Naive thymus-derived CD4-positive, alpha-beta T cell (primary cell): ENCODE data around the gene PQBP1. TPM values are rescaled to one million over a fixed set of nuclear protein-coding genes. Genes with fewer than 3 reads are reported as not detected.
A peak's percentile ranks its signal among the peaks of the same experiment; 100 is the strongest.

ENCODE experiments used
- ATAC-seq: fragments of 150-1000 bp; cut with Tn5 transposase; 2 replicates; pipeline ENCODE4 v1.10.0; 2021; ENCODE audit warnings: mild to moderate bottlenecking, moderate library complexity
- CTCF ChIA-PET: fragments of 350-600 bp; sonication (Branson Sonifier 250); formaldehyde crosslinking; loops from one replicate; lab custom pipeline; 2021; ENCODE audit warnings: antibody characterized with exemption; lab: Charles Lee
- POLR2A ChIA-PET: fragments of 350-600 bp; sonication (Branson Sonifier 250); formaldehyde crosslinking; loops from one replicate; lab custom pipeline; 2021; ENCODE audit warnings: antibody characterized with exemption, inconsistent platforms; lab: Charles Lee
- DNase-seq, 9 donors: peaks; one replicate each; pipeline versions ENCODE4 v3.0.0 to v3.0.0-alpha.2; 2020 to 2022; ENCODE audit warnings: mixed read lengths in 1 of 9
- H3K27ac ChIP-seq: one replicate; pipeline ENCODE4 v1.7.0; 2013; ENCODE audit warnings: mild to moderate bottlenecking, low read depth, low read length, moderate library complexity
- H3K27me3 ChIP-seq, 2 donors: one replicate each; pipeline ENCODE4 v1.7.0; 2013; ENCODE audit warnings: low read length in 2 of 2, mild to moderate bottlenecking in 2 of 2, moderate library complexity in 2 of 2; ENCODE audit not compliant: control insufficient read depth in 2 of 2, insufficient read depth in 2 of 2
- H3K36me3 ChIP-seq, 3 experiments: 1 replicate in 2 of 3; 2 replicates in 1 of 3; pipeline ENCODE4 v1.7.0; 2013; ENCODE audit warnings: low read length in 3 of 3, mild to moderate bottlenecking in 3 of 3, moderate library complexity in 1 of 3; ENCODE audit not compliant: insufficient read depth in 3 of 3, control insufficient read depth in 2 of 3
- H3K4me1 ChIP-seq, 2 donors: one replicate each; pipeline ENCODE4 v1.7.0; 2013; ENCODE audit warnings: low read length in 2 of 2, mild to moderate bottlenecking in 2 of 2, moderate library complexity in 1 of 2; ENCODE audit not compliant: control insufficient read depth in 2 of 2, insufficient read depth in 2 of 2
- H3K4me3 ChIP-seq: 2 replicates; pipeline ENCODE4 v1.7.0; 2013; ENCODE audit warnings: mild to moderate bottlenecking, low read length
- H3K9me3 ChIP-seq, 3 experiments: 1 replicate in 2 of 3; 2 replicates in 1 of 3; pipeline ENCODE4 v1.7.0; 2013; ENCODE audit warnings: low read length in 3 of 3; ENCODE audit not compliant: control insufficient read depth in 2 of 3
- H3K27ac Mint-ChIP-seq, 9 donors: one replicate each; pipeline ENCODE4 v1.8.0; 2020 to 2022; ENCODE audit warnings: mixed read lengths in 9 of 9, mild to moderate bottlenecking in 8 of 9, moderate library complexity in 5 of 9, inconsistent platforms in 2 of 9
- H3K27me3 Mint-ChIP-seq, 5 donors: one replicate each; pipeline ENCODE4 v1.8.0; 2021 to 2022; ENCODE audit warnings: mixed read lengths in 5 of 5, mild to moderate bottlenecking in 1 of 5
- H3K36me3 Mint-ChIP-seq, 5 donors: one replicate each; pipeline ENCODE4 v1.8.0; 2020 to 2022; ENCODE audit warnings: mixed read lengths in 5 of 5, mild to moderate bottlenecking in 3 of 5, inconsistent platforms in 1 of 5
- H3K4me1 Mint-ChIP-seq, 7 donors: one replicate each; pipeline ENCODE4 v1.8.0; 2020 to 2022; ENCODE audit warnings: mixed read lengths in 7 of 7, mild to moderate bottlenecking in 3 of 7, inconsistent platforms in 1 of 7
- H3K4me3 Mint-ChIP-seq, 10 donors: one replicate each; pipeline ENCODE4 v1.8.0; 2020 to 2022; ENCODE audit warnings: mild to moderate bottlenecking in 10 of 10, mixed read lengths in 10 of 10, moderate library complexity in 6 of 10, inconsistent platforms in 2 of 10
- H3K9me3 Mint-ChIP-seq, 11 donors: one replicate each; pipeline ENCODE4 v1.8.0; 2020 to 2022; ENCODE audit warnings: mixed read lengths in 11 of 11, mild to moderate bottlenecking in 4 of 11, inconsistent platforms in 1 of 11, moderate library complexity in 1 of 11
- intact Hi-C, 2 donors: fragments of 100-400 bp; cut with micrococcal nuclease; formaldehyde crosslinking; loops; one replicate each; pipeline ENCODE4 v1.15.1; 2023
- polyA plus RNA-seq, 2 donors: library from polyadenylated mRNA; unstranded; fragments of 300-500 nt; fragmentation: Illumina TruSeq; gene quantifications; one replicate each; pipeline ENCODE4 v1.2.3, GENCODE V29; 2021
- total RNA-seq, 6 experiments: library from RNA in 5 of 6; stranded (reverse) in 5 of 6; gene quantifications; 1 replicate in 5 of 6; 2 replicates in 1 of 6; pipeline ENCODE4 v1.2.3 and lab custom pipeline; 2021 to 2026

Gene PQBP1
- total and polyA plus RNA-seq, 7 experiments from 2014 or later, result 64.1 to 125 (median 80.3) TPM

DNA sequence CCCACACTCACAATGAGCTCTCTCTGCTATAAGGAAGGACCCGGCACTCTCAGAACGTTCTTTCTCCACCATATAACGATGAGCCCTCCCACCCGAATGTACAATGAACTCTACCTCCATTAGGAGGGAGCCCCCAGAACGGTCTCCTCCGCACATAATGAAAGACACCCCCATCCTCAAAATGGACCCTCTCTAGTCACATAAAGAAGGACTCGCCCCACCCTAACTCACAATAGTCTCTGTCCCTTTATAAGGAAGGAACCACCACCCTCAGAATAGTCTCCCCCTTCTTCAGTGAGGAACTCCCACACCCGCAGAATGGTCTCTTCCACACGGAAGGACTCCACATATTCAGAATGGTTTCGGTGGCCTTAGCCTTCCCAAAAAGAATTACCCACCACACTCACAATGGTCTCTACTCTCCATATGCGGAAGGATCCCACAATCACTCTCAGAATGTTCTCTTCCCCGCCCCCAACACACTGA, 13.2 kb downstream of the PQBP1 start:
- ATAC-seq (peak; percentile 13), DNase-seq (no peak)
- Histone ChIP-seq H3K4me1 (peaks cover 31 to 37% of the 10 kb centered on the region in 2 donors), H3K4me3 (peak overlapping the region; percentile 77), H3K9me3 (no peaks in the 10 kb centered on the region), H3K36me3 (peaks cover 13 to 37% (median 24%) of the 10 kb centered on the region in 3 experiments), H3K27me3 (no peaks in the 10 kb centered on the region), H3K27ac (peak overlapping the region; percentile 76)
- POLR2A ChIA-PET, result interaction anchor here (1.0 to 15.7 kb wide), 11 partner anchors 8 to 372 kb away, joined by 3 to 432 read pairs (median 8); partner anchors contain the start of genes OTUD5, PQBP1, TBC1D25 and TFE3
- peaks cover 0 to 12% (median 0%) of the 10 kb centered on the region in 11 donors for H3K9me3 Mint-ChIP-seq
- H3K4me3 Mint-ChIP-seq, result peak overlapping the region; percentile 86 to 96 (median 90)
- peaks cover 0 to 27% (median 18%) of the 10 kb centered on the region in 5 donors for H3K36me3 Mint-ChIP-seq
- CTCF ChIA-PET, result interaction anchor here (1.0 to 1.6 kb wide), 2 partner anchors 26 to 263 kb away, joined by 3 to 6 read pairs; no protein-coding TSS in a partner anchor
- H3K27ac Mint-ChIP-seq, result peak overlapping the region; percentile 86 to 98 (median 96)
- intact Hi-C loops, result loop anchor here (1.0 to 5.0 kb wide), 7 partner anchors 8 to 235 kb away; partner anchors contain the start of genes PIM2 (in 1 of the 2), PQBP1 (in 1 of the 2) and TIMM17B (in 1 of the 2)
- peaks cover 0 to 3% (median 0%) of the 10 kb centered on the region in 5 donors for H3K27me3 Mint-ChIP-seq
- peaks cover 20 to 59% (median 42%) of the 10 kb centered on the region in 7 donors for H3K4me1 Mint-ChIP-seq

DNA sequence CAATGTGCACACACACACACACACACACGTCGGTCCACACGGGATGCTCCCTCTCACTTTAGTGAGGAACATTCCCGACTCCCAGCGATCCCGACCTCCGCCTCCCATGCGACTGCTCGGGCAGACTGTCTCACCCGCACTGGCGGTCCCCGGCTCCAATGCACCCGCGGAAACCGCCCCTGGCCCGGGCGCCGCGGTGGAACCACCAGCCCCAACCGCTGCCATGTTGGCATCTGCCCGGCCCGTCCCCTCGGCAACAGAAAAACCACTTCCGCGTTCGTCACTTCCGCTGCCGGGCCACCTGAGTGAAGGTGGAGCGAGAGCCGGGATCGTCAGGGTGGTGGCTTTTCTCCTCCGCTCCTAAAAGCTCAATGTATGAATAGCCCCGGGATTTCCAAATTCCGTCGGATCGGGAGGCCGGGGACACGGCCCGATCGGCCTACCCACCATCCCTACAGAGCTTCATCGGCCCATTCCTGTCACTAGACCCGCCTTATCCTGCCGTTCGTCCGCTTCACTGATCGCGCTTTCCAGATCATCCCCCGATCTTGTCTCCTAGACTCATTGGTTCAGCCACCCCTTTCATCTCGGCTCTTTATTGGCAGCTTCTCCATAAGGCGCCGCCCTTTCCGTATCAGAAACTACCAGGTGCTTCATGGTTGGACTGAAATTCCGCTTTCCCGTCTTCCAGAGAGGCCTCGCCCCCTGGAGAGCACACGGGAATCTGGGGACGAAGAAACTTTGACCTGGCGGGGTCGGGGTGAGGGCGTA, 13.9 kb downstream of the PQBP1 start, which contains the start of gene SLC35A2:
SLC35A2 (minus strand) TSS at position 235 of the 771 bp plus-strand sequence; CDS start at position 225, 10 bp downstream.
- CTCF ChIA-PET, result interaction anchor here (1.0 to 1.8 kb wide), 3 partner anchors 20 to 263 kb away, joined by 3 to 6 read pairs (median 6); no protein-coding TSS in a partner anchor
- peaks cover 0 to 12% (median 0%) of the 10 kb centered on the region in 11 donors for H3K9me3 Mint-ChIP-seq
- peak within 1 kb of the TSS; percentile 77 for H3K4me3 ChIP-seq
- intact Hi-C loops, result loop anchor here (1.0 to 5.0 kb wide), 8 partner anchors 8 to 263 kb away; partner anchors contain the start of genes PIM2 (in 1 of the 2), PQBP1 (in 1 of the 2) and TIMM17B (in 1 of the 2)
- no peaks in the 10 kb centered on the region for H3K9me3 ChIP-seq
- H3K27ac ChIP-seq, result peak within 1 kb of the TSS; percentile 76
- peaks cover 32 to 42% of the 10 kb centered on the region in 2 donors for H3K4me1 ChIP-seq
- peaks cover 0 to 3% (median 0%) of the 10 kb centered on the region in 5 donors for H3K27me3 Mint-ChIP-seq
- POLR2A ChIA-PET, result interaction anchor here (0.8 to 15.7 kb wide), 18 partner anchors 9 to 372 kb away, joined by 3 to 432 read pairs (median 6); partner anchors contain the start of genes HDAC6, OTUD5, PQBP1 and TBC1D25
- peak within 1 kb of the TSS; percentile 86 to 98 (median 96) for H3K27ac Mint-ChIP-seq
- H3K4me1 Mint-ChIP-seq, result peaks cover 20 to 61% (median 42%) of the 10 kb centered on the region in 7 donors
- no peaks in the 10 kb centered on the region for H3K27me3 ChIP-seq
- ATAC-seq (peak; percentile 78), DNase-seq (peak; percentile 75 to 92 (median 90))
- peaks cover 0 to 30% (median 18%) of the 10 kb centered on the region in 5 donors for H3K36me3 Mint-ChIP-seq
- H3K4me3 Mint-ChIP-seq, result peak within 1 kb of the TSS; percentile 86 to 96 (median 90)
- peaks cover 13 to 31% (median 25%) of the 10 kb centered on the region in 3 experiments for H3K36me3 ChIP-seq

DNA sequence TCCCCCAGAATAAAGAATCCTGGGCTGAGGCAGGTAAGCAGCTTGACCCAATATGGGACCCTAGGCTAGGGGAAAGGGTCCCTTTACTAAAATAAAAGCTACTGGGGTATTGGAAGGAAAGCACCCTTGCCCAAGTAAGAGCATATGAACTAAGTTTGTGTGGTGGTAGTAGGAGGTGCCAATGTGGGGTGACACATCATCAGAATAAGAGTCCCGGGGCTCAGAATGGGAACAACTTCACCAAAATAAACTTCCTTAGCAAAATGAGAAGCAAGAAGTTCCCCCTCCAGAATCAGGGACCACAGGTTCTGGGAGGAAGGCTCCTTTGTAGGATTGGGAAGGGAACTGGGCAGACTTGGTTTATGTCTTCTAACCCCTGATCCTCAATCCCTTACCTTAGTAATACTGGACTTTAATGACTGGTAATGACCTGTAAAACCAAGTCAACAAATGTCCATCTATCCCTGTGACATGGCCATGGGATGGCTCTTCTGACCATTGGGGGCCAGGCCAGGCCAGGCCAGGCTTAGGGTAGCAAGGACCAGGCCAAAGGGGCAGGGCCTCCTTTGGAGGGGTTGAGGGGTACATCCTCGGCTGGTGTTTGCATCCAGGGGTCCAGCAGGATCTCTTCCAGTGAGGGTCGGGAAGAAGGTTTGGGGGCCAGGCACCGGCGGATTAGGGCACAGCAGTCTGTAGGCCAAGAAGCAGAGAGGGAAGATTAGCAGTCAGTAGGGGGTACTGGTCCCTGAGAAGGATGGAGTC, 16.1 kb downstream of the PQBP1 start:
- POLR2A ChIA-PET, result interaction anchor here (0.6 to 15.7 kb wide), 4 partner anchors 11 to 28 kb away, joined by 4 to 432 read pairs (median 7); partner anchors contain the start of genes PQBP1 and TIMM17B
- Mint-ChIP-seq H3K9me3 (peaks cover 0 to 12% (median 0%) of the 10 kb centered on the region in 11 donors), H3K27me3 (peaks cover 0 to 8% (median 0%) of the 10 kb centered on the region in 5 donors), H3K4me1 (peaks cover 20 to 73% (median 46%) of the 10 kb centered on the region in 7 donors), H3K4me3 (peak overlapping the region; percentile 62 to 99 (median 96)), H3K27ac (peak overlapping the region; percentile 19 to 80 (median 75)), H3K36me3 (peaks cover 0 to 47% (median 30%) of the 10 kb centered on the region in 5 donors)
- H3K9me3 ChIP-seq, result no peaks in the 10 kb centered on the region
- no peak for ATAC-seq
- no peaks in the 10 kb centered on the region for H3K27me3 ChIP-seq
- peaks cover 21 to 46% (median 25%) of the 10 kb centered on the region in 3 experiments for H3K36me3 ChIP-seq
- no peak for DNase-seq
- peaks cover 32 to 42% of the 10 kb centered on the region in 2 donors for H3K4me1 ChIP-seq
- intact Hi-C loops, result loop anchor here in 1 of 2 donors (2.0 to 5.0 kb wide), 2 partner anchors 201 to 265 kb away; no protein-coding TSS in a partner anchor
- H3K4me3 ChIP-seq, result no peak overlapping the region
- peak overlapping the region; percentile 76 for H3K27ac ChIP-seq
- CTCF ChIA-PET, result no interaction called here

DNA sequence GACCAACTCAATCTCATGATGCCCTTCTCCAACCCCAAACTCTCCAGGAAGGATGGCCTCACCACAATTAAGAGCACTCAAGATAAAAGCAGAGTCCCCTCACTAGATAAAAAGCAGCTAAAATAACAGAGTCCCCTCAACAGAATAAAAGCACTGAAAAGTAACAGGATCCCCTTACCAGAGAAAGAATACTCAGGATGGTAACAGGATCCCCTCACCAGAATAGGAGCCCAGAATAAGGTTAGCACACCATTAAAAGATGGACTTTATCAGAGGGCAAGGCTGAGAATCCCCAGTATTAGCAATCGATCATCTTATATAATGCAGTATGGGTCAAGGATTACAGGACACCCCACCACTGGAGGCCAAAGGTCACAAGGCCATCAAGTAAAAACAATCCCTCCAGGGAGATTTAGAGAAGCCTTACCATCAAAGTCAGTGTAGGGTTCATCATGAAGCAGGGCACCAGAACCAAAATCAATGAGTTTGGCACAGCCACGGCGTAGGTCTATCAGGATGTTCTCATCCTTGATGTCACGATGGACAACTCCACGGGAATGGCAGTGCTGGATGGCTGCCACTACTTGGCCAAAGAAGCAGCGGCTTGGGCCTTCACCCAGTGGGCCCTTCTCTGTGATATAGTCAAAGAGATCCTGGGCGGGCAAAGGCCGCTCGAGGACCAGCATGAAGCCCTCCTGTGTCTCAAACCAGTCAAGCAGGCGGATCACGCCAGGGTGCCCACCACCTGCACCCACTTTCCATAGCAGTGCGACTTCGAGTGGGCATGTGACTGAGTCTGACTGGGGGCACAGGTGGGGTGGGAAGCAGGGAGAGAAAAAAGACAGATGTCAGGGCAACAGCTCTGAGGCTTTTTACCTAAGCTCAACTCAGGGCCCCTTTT, 17.1 kb downstream of the PQBP1 start:
- Mint-ChIP-seq H3K4me1 (peaks cover 21 to 82% (median 52%) of the 10 kb centered on the region in 7 donors), H3K27ac (peak overlapping the region; percentile 19 to 94 (median 65)), H3K9me3 (peaks cover 0 to 14% (median 0%) of the 10 kb centered on the region in 11 donors), H3K4me3 (peak overlapping the region; percentile 87 to 99 (median 96)), H3K36me3 (peaks cover 0 to 51% (median 30%) of the 10 kb centered on the region in 5 donors), H3K27me3 (peaks cover 0 to 8% (median 0%) of the 10 kb centered on the region in 5 donors)
- ATAC-seq, result no peak
- intact Hi-C loops, result loop anchor here (5.0 kb wide), 5 partner anchors 58 to 1698 kb away; partner anchors contain the start of genes CDK16 (in 1 of the 2) and FTSJ1 (in 1 of the 2)
- H3K27me3 ChIP-seq, result no peaks in the 10 kb centered on the region
- no peaks in the 10 kb centered on the region for H3K9me3 ChIP-seq
- POLR2A ChIA-PET, result interaction anchor here (1.1 to 15.7 kb wide), 6 partner anchors 13 to 42 kb away, joined by 3 to 432 read pairs (median 8); partner anchors contain the start of genes OTUD5, PQBP1 and TIMM17B
- peaks cover 21 to 47% (median 25%) of the 10 kb centered on the region in 3 experiments for H3K36me3 ChIP-seq
- peak overlapping the region; percentile 42 for H3K27ac ChIP-seq
- H3K4me1 ChIP-seq, result peaks cover 32 to 42% of the 10 kb centered on the region in 2 donors
- CTCF ChIA-PET, result interaction anchor here (1.9 kb wide), 1 partner anchor 22 kb away, joined by 10 read pairs; no protein-coding TSS in a partner anchor
- peak overlapping the region; percentile 75 for H3K4me3 ChIP-seq
- DNase-seq, result no peak
